ENCODE measurements around the gene CLIP4. TPM values are rescaled to one million over a fixed set of nuclear protein-coding genes. Genes with fewer than 3 reads are reported as not detected.
A peak's percentile ranks its signal among the peaks of the same experiment; 100 is the strongest.

CLIP4 gene
- total and polyA plus RNA-seq, 10 of the 15 experiments (the other 5 are each of a cell fraction or from before 2014, with no cell fraction given) = 5.5 to 34.9 (median 16.8) TPM

DNA sequence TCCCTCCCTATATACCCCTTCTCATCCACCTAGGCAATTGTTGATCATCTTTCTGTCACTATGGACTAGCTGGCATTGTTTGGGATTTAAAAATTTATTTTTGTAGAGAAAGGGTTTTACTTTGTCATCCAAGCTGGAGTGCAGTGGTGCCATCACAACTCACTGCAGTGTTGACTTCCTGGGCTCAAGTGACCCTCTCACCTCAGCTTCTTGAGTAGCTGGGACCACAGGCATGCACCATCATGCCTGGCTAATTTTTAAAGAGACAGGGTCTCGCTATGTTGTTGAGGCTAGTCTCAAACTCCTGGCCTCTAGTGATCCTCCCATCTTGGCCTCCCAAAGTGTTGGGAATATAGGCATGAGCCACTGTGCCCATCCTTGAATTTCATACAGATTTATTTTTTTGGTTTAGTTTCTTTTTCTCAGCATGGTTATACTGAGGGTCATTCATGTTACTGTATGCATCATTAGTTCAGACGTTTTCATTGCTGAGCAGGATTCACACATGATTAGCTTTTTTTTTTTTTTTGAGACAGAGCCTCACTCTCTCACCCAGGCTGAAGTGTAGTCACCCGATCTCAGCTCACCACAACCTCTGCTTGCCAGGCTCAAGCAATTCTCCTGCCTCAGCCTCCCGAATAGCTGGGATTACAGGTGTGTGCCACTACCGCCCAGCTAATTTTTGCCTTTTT lies 32.3 kb upstream of the CLIP4 start:
- Histone ChIP-seq H3K9ac (ENCODE audit: control insufficient read depth, insufficient read depth, low read length) (peak overlapping the region; percentile 21; the same call in 1 of the 2 replicates), H3K36me3 (ENCODE audit: control insufficient read depth in 2 of 2, insufficient read depth in 2 of 2, low read length in 1 of 2) (no peaks in the 10 kb centered on the region; a peak in 1 of 4 replicates), H3K9me3 (replicated peaks; ENCODE audit: control insufficient read depth, insufficient read depth, low read length) (peaks cover 5% of the 10 kb centered on the region; the same call in 1 of the 3 replicates), H4K20me1 (ENCODE audit: control insufficient read depth, insufficient read depth) (no peaks in the 10 kb centered on the region), H3K27ac (ENCODE audit: control insufficient read depth, insufficient read depth) (peak overlapping the region; percentile 57), H3K4me1 (ENCODE audit: control insufficient read depth, insufficient read depth, low read length) (peaks cover 16% of the 10 kb centered on the region), H3K4me3 (peak overlapping the region; percentile 46; the same call in 1 of the 2 replicates), H2AFZ (ENCODE audit: control insufficient read depth, low read depth, low read length) (peak overlapping the region; percentile 92), H3K4me2 (ENCODE audit: control insufficient read depth, insufficient read depth) (peak overlapping the region; percentile 36; the same call in 1 of the 2 replicates), H3K79me2 (ENCODE audit: control insufficient read depth, insufficient read depth, low read length) (no peaks in the 10 kb centered on the region), H3K27me3 (replicated peaks in 1 of 2; ENCODE audit: control insufficient read depth in 2 of 2, insufficient read depth in 2 of 2, low read length in 1 of 2) (no peaks in the 10 kb centered on the region)
- POLR2A ChIA-PET = interaction anchor here (0.6 kb wide), 1 partner anchor 67 kb away, joined by 3 read pairs; no protein-coding TSS in a partner anchor
- SMC1A ChIA-PET (ENCODE audit: uncharacterized antibody, unreplicated experiment) = interaction anchor here (0.7 to 1.9 kb wide), 6 partner anchors 9 to 47 kb away, joined by 3 to 5 read pairs (median 4); partner anchors contain the start of gene PCARE
- in situ Hi-C loops (cut with MboI) (no loop called here), intact Hi-C loops (cut with micrococcal nuclease; ENCODE audit: unreplicated experiment) (no loop called here)
- 6% methylated on average over 5 of the region's 5 CpGs for WGBS (ENCODE audit: insufficient coverage, insufficient replicate concordance, low lambda C conversion rate, missing lambda C conversion rate)
- ATAC-seq (peak; percentile 95), FAIRE-seq (peak; percentile 54), DNase-seq (ENCODE audit: low read depth, low spot score) (peak; percentile 55)
- BruUV-seq (replicated peaks) = no TSS peak
- CTCF ChIA-PET = interaction anchor here (1.2 to 1.3 kb wide), 2 partner anchors 21 to 511 kb away, joined by 3 read pairs; no protein-coding TSS in a partner anchor
- RAD21 ChIA-PET (ENCODE audit: unreplicated experiment) = interaction anchor here (1.0 to 1.6 kb wide), 5 partner anchors 9 to 48 kb away, joined by 3 to 6 read pairs (median 3); partner anchors contain the start of gene PCARE
- TF ChIP-seq RUNX3 (IDR thresholded peaks at IDR 0.05; ENCODE audit: low read length) (peak; percentile 55; the same call in 1 of the 2 replicates), HDAC6 (IDR thresholded peaks at IDR 0.05; ENCODE audit: unreplicated experiment) (no peak), CBFB (IDR thresholded peaks at IDR 0.05; ENCODE audit: low read depth) (no peak), NBN (IDR thresholded peaks at IDR 0.05) (no peak), PAX5 (IDR thresholded peaks at IDR 0.05; ENCODE audit: borderline replicate concordance, low read depth, low read length) (0 out of 2 replicates have a peak, but pooled peaks have one; percentile 41), ZNF384 (IDR thresholded peaks at IDR 0.05; ENCODE audit: borderline replicate concordance, low read depth, low read length) (0 out of 2 replicates have a peak, but pooled peaks have one; percentile 34), ZNF24 (IDR thresholded peaks at IDR 0.05) (peak; percentile 78)

All from GM12878 (cell line).